NCI-H1092 (cell line): ENCODE data around the gene MAGED2.
"Not testable (repeated sequence)": the region's sequence is repeated elsewhere in the genome, so short reads cannot be mapped to it uniquely, and the experiment has no call there.

ENCODE experiments used
- DNase-seq: peaks from one replicate; lab custom pipeline; 2025; lab: John Stamatoyannopoulos, UW

Gene MAGED2

DNA sequence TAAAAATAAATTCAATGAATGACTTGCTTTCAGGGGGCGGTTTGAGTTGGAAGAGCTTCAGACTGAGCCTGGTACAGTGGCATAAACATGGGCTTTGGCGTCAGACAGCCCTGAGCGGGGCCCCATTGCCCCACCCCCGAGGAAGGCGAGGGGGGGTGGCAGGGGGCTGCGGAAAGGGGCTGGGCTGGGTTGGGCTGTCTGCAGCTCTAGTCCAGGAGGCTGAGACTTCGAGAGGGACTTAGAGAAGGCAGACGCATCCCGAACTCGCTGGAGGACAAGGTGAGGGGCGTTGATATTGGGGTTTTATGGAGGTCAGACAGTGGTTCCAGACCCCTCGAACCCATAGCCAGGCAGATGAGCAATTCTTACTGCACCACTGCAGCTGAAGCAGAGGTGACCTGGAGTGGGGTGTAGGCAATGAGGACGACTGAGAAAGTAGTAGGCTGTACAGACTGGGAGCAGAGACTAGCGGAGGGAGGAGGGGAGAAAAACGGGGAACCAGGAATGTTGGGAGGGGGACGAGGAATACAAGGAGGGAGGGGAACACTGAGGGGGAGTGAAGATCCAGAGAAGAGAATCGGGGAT is at the start of gene MAGED2:
MAGED2 (plus strand) TSS at position 222 of the 585 bp plus-strand sequence. CDS start 1,587 bp downstream, outside the sequence.
- peak; percentile 9 for DNase-seq

DNA sequence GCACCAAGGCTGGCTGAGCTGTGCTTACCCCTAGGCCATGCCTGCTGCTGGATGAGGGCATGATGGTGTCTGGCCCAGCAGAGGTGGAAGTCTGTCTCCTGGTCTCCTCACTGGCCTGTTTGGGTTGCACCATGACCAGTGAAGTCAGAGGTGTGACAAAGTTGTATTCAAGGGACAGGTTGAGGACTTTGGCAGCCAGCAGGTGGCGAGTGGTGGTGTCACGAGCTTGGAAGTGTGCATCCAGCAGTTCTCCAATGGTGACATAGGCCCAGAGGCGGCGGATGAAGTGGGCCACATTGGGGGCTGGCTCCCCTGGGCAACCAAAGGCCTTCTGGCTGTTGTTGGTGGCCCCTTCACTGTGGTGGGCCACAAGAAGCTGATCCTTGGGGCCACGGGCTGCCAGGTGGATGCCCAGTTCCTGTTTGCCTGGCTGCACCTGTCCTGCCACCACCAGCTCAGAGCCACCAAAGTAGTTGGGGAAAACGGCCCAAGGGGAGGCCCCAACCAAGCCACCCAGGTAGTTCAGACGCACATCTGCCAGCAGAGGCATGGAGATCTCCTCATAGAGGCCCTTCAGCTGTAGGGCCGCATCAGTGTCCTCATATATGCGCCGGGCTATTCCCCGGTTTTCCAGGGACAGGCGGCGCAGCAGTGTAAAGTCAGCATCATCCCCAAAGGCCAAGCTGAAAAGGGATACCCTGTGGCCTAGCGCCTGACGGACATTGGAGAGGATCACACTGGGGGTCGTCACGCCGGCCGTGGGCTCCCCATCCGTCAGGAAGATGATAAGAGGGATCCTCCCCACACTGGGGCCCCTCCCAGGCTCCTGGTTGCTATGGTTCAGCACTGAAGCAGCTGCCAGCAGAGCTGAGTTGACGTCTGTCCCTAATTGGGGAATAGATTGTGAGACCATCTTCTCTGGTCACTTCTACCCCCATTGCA is 49.2 kb upstream of the MAGED2 start:
- DNase-seq, result no peak

DNA sequence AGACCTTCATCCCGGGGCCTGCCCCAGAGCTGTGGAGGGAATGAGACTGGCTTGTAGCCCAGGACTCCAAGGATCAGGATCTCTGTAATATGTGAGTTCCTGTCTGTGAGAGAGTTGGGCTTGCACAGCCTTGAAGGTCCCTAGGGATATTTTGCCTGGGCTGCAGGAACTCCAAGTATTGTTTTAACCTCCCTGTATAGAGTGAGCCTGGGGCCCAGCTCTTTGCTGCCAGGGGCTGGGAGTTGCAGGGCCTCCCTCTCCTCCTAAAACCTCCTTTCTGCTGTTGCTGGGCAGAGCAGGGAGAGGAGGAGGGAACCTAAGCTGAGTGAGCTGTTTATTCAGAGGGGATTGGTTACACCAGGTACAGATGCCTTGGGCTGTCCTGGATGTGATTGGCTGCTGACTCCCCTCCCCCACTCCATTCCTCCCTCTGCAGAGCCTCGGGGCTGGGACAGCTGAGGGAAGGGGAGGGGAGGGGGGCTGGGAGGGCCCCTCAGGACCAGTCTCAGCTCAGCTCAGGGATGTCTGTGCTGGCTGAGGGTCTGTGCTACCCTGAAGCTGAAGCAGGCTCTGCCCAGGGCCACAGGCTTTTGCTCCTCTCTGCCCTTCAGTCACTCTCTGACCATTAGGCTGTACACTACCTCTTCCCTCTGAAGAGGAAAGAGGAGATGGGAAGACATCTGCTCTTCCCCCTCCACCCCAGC is 33.0 kb upstream of the MAGED2 start:
- DNase-seq, result peak; percentile 34

DNA sequence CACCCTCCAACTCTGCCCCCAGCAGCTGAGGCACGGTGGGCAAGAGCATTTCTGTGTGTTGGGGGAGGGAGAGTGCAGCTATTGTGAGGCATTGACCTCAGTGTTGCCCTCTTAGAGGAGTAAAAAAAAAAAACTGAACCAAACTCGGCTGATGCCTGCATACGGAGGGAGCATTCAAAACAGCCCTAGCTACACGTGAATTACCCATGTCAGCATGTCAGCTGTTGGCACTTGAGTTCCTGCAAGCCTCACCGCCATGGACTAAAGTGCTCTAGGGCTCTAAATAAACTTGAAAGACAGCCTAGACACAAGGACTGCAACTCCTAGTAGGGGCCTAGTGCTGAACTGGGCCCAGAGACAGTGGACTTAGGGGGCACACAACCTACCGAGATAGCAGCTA is 31.5 kb upstream of the MAGED2 start:
- no peak for DNase-seq

- DNase-seq, result no peak
Measured at GRCh38 chrX:54776987-54777672, 30.4 kb upstream of the MAGED2 start.

DNA sequence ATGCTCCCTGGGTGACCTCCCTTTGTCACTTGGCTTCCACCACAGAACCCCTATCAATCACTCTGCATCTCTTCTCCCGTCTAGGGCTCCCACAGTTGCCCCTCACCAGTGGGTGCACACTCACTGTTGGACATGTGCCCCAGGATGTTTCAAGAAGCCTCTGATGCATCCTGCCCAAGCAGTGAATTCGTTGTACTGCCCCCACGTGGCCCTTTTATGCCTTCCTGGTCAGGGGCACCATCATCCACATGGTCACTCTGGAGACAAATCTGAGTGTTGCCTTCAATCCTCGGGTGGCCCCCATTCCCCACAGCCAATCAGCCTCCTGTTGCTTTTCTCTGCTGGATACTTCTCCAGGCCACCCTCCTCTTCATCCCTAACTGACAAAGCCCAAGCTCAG is 21.6 kb upstream of the MAGED2 start:
- peak; percentile 8 for DNase-seq

- DNase-seq, result no peak
Measured at GRCh38 chrX:54786967-54787366, 20.6 kb upstream of the MAGED2 start.

- DNase-seq, result no peak
Measured at GRCh38 chrX:54788446-54788845, 19.1 kb upstream of the MAGED2 start.

DNA sequence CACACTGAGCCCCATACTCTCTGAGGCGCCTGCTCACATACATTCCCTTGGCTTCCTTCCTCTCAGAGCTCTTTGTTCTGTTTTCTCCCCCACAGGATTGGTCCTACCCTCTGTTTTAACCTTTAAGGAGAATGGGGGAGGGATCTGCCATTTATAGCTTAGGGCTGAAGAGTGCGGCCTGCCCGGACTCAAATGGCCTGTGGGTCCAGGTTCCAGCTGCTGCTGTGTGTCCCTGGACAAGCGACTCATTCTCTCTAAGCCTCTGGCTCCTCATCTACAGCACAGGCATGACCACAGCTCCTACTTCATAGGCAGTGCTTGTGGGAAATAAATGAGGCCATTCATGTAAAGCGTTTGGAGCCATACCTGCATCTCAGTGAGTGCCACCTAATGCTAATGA is 18.1 kb upstream of the MAGED2 start:
- DNase-seq, result not testable (repeated sequence)

- DNase-seq, result no peak
Measured at GRCh38 chrX:54794028-54794427, 13.5 kb upstream of the MAGED2 start.

GRCh38 chrX:54794795-54795194 is 12.8 kb upstream of the MAGED2 start:
- no peak for DNase-seq

DNA sequence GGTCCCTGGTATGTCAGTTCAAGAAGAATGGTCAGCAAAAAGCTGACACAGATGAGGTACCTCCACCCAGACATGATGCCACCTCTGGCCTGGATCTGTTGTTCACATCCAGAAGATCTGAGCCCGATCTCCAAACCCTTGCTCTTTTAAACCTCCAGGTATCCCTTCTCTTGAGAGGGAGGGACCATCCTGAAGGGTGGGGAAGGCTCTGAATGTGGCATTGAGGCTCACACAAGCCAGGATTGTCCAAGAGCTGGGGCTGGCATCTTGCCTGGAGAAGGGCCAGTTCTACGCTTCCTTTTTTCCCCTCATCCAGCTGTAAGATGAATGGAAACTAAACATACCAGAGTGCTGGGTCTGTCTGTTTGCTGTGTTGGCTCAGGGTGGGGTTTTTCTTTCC is 9.4 kb upstream of the MAGED2 start, which contains the start of gene ITIH6:
ITIH6 (minus strand) TSS at position 119 of the 400 bp plus-strand sequence; CDS start at position 74, 45 bp downstream.
- no peak for DNase-seq

GRCh38 chrX:54799046-54799445 is 8.5 kb upstream of the MAGED2 start:
- no peak for DNase-seq

DNA sequence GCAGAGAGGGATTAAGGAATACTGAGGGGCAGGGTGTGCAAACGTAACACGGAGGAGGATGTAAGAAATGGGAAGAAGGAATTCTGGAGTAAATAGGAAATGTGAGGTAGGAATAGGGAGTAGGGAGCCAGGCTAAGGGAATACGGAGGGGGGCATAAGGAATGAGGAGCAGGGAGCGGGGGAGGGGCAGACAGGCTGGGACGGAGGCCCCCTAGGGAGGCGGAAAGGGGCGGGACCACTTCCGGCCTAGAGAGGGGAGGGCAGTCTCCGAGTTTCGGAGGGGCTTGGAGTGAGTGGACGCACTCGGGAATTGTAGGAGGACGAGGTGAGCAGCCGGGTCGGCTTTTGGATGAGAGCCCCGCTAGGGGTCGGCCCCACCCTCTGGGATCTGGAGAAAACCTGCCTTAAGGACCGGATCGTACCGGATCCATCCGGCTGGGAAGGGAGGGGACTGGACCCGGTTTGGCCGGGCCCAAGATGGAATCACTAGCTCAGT is 612 bp downstream of the MAGED2 start:
- peak; percentile 85 for DNase-seq

GRCh38 chrX:54808605-54809483 is 1.3 kb downstream of the MAGED2 start:
- DNase-seq, result peak; percentile 99

GRCh38 chrX:54810532-54810931 is 3.0 kb downstream of the MAGED2 start:
- no peak for DNase-seq

GRCh38 chrX:54811301-54811885 is 3.8 kb downstream of the MAGED2 start:
- DNase-seq, result no peak

GRCh38 chrX:54812306-54812705 is 4.8 kb downstream of the MAGED2 start:
- no peak for DNase-seq

GRCh38 chrX:54817220-54817820 is 9.8 kb downstream of the MAGED2 start:
- DNase-seq, result no peak

DNA sequence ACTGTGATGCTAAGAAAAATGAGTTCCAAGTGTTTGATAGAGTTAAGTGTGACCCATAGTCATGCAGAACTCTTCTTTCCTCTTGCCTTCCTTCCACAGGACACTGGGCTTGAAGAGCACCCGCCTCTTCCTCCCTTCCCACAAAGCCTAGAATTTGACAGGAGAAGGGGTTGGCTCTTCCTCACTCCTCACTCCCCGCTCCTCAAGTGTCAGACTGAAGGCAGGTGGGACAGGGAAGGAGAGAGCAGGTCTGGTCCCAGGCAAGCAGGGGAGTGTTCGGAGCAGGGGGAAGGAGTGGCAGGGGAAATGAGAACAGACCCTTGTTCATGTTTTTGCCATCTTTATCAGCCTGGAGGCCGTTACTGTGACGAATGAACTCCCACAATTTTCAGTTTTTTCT is 10.7 kb downstream of the MAGED2 start:
- no peak for DNase-seq
